ENCODE data around the gene NAV1.
"Not testable (repeated sequence)": the region's sequence is repeated elsewhere in the genome, so short reads cannot be mapped to it uniquely, and the experiment has no call there.

NAV1 gene

DNA sequence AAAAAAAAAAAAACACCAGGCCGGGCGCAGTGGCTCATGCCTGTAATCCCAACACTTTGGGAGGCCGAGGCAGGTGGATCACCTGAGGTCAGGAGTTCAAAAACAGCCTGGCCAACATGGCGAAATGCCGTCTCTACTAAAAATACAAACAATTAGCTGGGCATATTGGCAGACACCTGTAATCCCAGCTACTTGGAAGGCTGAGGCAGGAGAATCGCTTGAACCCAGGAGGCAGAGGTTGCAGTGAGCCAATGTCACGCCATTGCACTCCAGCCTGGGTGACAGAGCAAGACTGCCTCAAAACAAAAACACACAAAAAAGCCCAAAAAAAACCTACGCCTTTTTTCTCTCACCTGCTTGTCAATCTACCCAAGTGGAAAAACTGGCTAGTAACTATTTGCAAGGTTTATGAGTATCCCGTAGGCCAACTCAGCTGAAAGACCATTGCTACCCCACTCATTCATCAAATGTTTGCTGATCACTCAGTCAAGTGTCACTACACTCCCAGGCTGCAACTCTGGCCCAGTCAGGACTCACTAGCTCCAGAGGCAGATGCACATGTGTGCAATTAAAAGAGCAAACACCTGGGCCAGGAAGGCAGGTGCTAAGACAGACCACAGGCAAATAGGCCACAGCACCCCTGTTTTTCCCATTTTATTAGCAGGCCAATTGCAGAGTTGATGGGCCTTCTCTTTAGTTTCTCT is 34.0 kb upstream of the NAV1 start:
- peak; percentile 53 for DNase-seq

GRCh38 chr1:201505503-201505890 is 33.4 kb upstream of the NAV1 start:
- peak; percentile 53 for DNase-seq

GRCh38 chr1:201506092-201506491 is 32.8 kb upstream of the NAV1 start:
- DNase-seq = no peak

GRCh38 chr1:201506557-201507359 is 32.2 kb upstream of the NAV1 start, which contains the start of gene CSRP1:
Gene CSRP1, minus strand, starts transcription at chr1:201507123. Its CDS starts 10,820 bp downstream, at chr1:201496303.
- peak; percentile 24 for DNase-seq

DNA sequence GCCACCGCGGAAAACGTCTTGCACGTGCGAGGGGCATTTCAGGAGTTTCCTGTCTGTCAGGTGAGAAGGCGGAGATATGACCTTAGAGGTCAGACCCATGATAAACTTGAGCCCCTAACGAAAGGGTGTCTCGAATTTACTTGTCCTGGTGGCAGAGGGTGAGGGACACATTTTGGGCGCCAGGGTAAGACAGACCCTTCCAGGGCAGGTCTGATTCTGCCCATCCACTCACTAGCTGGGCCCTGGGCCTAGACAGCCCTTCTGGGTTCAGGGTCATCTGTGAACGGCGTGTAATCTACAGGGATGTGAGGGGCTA is 31.6 kb upstream of the NAV1 start:
- no peak for DNase-seq

GRCh38 chr1:201508809-201509208 is 30.1 kb upstream of the NAV1 start:
- DNase-seq = no peak

DNA sequence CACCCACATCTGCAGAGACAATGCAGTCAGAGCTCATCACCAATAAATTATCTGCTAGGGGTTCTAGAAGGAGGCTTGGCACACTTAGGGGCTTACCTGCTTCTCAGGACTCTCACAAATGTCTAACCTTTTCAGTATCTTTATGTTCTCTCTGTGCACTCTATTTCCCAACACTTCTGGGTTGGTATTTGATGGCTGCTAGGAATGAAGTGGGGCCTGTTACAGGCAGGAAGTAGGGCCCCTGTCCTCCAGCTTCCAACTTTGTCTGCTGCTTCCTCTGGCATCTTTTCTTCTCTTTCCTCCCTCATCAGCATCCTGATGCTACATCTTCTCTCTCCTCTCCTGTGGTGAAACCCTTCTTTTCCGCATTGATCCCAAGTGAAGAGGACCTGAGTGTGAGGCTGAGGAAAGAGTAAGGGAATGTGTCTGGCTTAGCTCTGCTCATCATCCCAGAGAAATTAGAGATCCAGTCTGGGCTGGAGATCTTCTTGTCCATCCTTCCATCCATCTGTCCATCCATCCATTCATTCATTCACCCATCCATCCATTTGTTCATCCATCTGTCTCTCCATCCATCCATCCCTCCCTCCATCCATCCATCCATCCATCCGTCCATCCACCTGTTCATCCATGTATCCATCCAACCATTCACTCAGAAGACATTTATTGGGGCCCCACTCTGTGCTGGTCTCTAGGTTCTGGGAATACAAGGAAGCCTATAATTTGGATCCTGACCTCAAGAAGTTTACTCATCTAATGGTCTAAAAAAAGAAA is 29.1 kb upstream of the NAV1 start:
- DNase-seq = no peak

- DNase-seq = no peak
Observed at GRCh38 chr1:201510734-201511133, 28.2 kb upstream of the NAV1 start.

DNA sequence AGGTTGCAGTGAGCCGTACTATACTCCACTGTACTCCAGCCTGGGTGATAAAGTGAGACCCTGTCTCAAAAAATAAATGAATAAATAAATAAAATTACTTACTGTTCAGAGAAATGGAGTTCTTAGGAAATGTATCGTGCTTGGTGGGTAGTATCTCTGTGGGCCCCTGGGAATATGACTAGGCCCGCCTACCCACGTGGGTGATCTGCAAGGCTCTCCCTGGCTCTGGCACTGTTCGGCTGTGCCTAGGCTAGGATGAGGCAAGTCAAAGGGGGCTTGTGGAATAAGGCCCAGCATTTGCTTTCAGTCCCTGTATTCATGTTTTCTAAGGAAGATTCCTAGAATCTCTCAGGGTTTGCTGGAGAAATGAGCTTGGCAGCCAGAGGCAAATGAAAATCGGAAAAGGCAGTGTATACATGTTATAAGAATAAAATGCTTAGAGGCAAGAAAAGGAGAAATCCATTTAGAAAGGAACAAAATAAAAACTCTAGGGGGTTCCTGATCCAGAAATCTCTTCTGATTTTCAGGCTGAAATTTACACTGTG is 27.5 kb upstream of the NAV1 start:
- DNase-seq = no peak

DNA sequence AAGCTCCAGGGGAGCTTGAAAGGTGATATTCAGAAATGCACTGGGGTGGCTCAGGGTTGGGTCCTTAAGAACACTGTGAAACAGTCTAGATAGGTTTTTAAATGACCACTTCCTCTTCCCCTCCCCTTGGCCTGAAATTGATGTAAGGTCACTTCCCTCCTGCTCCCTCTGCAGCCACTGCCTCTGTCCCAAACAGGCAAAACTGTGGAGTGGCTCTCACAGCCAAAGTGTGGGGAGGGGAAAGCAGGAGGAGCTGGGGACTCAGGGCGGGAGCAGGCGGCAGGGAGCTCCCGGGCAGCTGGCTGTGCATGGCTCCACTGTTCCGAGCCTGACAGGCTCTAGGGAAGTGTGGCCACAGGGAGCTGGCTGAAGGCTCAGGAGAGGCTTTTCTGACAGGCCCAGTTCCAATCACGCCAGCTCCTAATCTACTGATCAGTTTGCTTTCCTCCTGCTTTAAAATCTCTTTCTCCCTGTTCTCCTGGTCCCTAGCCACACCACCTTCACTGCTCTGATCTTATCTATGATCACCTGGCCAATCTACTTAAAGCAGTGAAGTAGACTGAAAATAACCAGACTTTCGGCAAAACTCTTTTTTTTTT is 26.9 kb upstream of the NAV1 start:
- no peak for DNase-seq

GRCh38 chr1:201513498-201514243 is 25.3 kb upstream of the NAV1 start:
- DNase-seq = no peak

DNA sequence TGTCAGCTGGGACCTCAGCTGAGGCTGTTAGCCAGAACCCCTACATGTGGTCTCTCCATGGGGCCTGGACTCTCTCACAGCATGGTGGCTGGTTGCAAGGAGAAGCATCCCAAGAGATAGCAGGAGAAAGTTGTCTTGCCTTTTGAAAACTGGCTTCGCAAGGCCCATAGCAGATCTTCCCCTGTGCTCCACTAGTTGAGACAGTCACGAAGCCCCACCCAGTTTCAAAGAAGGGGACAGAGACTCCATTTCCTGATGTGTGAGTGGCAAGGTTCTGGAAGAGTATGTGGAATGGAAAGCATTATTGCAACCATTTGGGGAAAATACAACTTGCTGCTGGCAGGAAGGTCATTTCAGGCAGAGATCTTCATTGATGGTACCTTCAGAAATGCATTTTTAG is 24.5 kb upstream of the NAV1 start:
- no peak for DNase-seq

DNA sequence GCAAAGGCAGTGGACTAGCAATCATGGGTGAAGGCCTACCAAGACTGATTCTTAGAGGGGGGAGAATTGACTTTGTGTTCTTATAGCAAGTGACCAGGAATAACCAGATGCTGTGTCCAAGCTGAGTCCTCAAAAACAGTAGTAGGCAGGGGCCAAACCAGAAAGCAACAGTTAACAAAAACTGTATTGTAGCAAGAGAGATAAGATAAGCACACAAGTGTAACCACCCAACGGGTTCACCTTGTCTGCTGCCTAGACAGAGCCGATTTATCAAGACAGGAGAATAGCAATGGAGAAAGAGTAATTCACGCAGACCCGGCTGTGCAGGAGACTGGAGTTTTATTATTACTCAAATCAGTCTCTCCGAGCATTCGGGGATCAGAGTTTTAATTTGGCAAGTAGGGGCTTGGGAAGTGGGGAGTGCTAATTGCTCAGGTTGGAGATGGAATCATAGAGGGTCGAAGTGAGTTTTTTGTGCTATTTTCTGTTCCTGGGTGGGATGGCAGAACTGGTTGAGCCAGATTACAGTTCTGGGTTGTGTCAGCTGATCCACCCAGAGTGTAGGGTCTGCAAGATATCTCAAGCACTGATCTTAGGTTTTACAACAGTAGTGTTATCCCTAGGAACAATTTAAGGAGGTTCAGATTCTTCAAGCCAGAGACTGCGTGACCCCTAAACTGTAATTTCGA is 23.7 kb upstream of the NAV1 start:
- DNase-seq = no peak

DNA sequence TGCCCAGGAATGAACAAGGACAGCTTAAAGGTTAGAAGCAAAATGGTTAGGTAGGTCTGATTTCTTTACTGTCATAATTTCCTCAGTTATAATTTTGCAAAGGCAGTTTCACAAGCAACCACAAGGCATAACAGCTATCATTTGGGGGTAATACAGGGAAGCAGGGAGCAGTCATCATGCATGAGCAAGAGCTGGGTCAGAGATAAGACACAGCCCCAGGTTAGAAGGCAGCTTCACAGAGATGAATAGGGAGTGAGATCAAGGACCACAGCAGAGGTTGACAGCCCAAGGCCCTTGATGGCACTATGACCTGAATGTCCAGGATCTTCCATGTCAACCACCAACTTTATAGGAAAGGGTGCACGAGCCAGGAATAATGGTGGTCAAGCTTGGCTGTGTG is 23.0 kb upstream of the NAV1 start:
- DNase-seq = no peak

DNA sequence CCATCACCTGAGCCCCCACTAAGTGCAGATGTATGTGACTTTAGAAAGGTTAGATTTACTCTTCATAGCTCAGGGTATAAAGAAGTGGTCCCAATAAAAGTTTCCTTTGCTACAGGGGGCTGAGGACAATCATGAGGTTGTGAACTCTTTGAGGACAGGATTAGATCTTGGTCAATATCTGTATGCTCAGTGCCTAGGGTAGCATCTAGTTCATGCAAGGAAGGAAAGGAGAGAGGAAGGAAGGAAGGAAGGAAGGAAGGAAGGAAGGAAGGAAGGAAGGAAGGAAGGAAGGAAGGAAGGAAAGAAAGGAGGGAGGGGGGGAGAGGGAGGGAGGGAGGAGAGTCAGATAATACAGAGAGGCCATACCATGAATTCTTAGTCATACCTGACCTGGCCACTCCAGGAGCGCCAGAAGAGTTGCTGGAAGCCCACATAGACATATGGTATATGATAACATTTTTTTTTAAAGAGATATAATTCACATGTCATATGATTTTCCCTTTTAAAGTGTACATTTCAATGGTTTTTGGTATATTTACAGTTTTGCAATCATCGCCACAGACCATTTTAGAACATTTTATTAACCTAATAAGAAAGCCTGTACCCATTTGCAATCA is 22.3 kb upstream of the NAV1 start:
- no peak for DNase-seq

GRCh38 chr1:201517631-201518030 is 21.3 kb upstream of the NAV1 start:
- no peak for DNase-seq

DNA sequence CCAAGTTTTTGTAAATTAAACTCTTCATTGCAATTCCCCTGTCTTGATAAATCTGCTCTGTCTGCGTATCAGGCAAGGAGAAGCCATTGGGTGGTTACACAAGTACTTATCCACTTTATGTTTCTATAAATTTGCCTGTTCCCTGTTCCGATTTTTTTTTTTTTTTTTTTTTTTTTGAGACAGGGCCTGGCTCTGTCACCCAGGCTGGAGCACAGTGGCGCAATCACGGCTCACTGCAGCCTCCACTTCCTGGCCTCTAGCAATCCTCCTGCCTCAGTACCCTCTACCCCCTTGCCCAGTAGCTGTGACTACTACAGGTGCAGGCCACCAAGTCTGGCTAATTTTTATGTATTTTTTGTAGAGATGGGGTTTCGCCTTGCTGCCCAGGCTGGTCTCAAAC is 20.9 kb upstream of the NAV1 start:
- no peak for DNase-seq

DNA sequence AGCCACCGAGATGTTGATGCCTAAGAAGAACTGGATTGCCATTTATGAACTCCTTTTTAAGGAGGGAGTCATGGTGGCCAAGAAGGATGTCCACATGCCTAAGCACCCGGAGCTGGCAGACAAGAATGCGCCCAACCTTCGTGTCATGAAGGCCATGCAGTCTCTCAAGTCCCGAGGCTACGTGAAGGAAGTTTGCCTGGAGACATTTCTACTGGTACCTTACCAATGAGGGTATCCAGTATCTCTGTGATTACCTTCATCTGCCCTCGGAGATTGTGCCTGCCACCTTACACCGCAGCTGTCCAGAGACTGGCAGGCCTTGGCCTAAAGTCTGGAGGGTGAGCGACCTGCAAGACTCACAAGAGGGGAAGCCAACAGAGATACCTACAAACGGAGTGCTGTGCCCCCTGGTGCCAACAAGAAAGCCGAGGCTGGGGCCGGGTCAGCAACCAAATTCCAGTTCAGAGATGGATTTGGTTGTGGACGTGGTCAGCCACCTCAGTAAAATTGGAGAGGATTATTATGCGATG is 18.8 kb upstream of the NAV1 start:
- DNase-seq = not testable (repeated sequence)

DNA sequence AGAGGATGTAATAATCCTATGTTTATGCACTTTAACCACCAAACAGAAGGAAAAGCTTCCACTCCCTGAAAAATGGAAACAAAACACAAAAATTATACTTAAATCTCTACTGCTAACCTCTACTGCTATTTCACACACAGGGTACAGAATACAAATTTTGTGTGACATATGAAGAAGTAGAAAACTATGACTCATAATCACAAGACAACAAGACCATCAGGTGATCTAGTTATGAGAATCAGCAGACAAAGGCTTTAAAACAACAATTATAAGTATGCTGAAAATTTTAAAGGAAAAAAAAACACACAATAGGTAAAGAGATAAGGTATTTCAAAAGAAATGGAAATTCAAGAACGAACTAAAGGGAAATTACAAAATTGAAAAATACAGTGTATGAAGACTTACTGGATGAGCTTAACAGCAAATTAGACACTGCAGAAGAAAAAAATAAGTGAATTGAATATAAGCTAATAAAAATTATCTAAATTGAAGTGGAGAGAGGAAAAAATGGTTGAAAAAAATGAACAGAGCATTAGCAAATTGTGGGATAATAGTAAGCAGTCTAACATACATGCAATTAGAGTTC is 13.6 kb upstream of the NAV1 start:
- DNase-seq = no peak

DNA sequence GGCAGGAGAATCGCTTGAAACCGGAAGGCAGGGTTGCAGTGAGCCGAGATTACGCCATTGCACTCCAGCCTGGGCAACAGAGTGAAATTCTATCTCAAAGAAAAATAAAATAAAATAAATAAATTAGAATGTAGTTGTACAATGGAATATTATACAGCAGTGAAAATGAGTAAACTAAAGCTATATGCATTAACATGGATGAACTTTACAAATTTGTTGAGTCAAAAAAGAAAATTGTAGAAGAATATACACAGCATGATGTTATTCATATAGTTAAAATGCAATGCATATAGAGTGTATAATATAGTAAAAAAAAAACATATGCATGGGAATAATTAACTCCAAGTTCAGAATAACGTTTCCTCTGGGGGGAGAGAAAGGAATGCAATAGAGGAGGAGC is 11.0 kb upstream of the NAV1 start:
- DNase-seq = no peak

All from NCI-H2029 treated with DMSO at 0.1 percent for 48 hours (cell line).